Erythroblast (primary cell): ENCODE results near the gene JADE1.

Experiments
- GATA1 ChIP-seq: IDR thresholded peaks from 2 replicates; pipeline ENCODE4 v1.6.1; 2011; ENCODE audit warnings: low read depth, mild to moderate bottlenecking, control low read depth, low read length, moderate library complexity
- POLR2A ChIP-seq: IDR thresholded peaks from 2 replicates; pipeline ENCODE4 v1.6.1; 2011; ENCODE audit warnings: mild to moderate bottlenecking, low read length

- TF ChIP-seq POLR2A (no peak), GATA1 (no peak)
Observed at GRCh38 chr4:128844931-128845330, 35.4 kb downstream of the JADE1 start.
